GM19351 (cell line): ENCODE results near the gene DNMT3B.
"Not testable (repeated sequence)": the region's sequence is repeated elsewhere in the genome, so short reads cannot be mapped to it uniquely, and the experiment has no call there.

ENCODE experiments used
- ATAC-seq: cut with Tn5 transposase; IDR thresholded peaks from one replicate; pipeline ENCODE4 v1.9.1; 2021; ENCODE audit warnings: mild to moderate bottlenecking, moderate library complexity; ENCODE audit not compliant: unreplicated experiment

The DNMT3B gene

GRCh38 chr20:32761831-32762753 is at the start of gene DNMT3B:
DNMT3B (plus strand) TSS chr20:32762385; CDS start chr20:32780324, 17,939 bp downstream.
- peak; percentile 64 for ATAC-seq

- no peak for ATAC-seq
Observed at GRCh38 chr20:32718749-32719348, 43.3 kb upstream of the DNMT3B start.

DNA sequence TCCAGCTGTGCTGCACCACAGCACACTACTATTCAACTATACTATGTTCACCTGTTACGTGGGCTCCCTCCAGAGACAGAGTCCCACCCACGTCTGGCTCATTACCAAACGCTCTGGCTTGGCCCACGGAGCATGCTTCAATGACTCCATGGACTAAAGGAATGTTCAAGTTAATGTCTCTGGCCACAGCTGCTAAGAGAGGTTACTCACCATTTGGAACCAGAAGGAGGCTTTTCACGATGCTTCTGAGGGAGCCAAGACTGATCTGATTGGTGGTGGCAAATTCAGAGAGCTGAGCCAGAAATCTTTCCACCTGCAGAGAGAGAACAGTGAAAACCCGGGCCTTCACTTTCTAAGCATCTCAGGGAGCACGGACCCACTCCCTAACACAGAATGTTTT is 34.5 kb upstream of the DNMT3B start:
- no peak for ATAC-seq

- not testable (repeated sequence) for ATAC-seq
Observed at GRCh38 chr20:32728435-32728834, 33.8 kb upstream of the DNMT3B start.

DNA sequence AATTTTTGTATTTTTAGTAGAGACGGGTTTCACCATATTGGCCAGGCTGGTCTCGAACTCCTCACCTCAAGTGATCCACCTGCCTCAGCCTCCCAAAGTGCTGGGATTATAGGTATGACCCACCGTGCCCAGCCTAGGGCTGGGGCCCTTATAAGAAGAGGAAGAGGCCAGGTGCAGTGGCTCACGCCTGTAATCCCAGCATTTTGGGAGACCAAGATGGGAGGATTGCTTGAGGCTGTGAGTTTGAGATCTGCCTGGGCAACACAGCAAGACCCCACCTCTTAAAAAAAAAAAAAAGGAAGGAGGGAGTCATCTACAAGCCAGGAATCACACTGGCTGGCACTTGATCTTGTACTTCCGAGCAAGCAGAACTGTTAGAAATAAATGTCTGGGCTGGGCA is 32.9 kb upstream of the DNMT3B start:
- ATAC-seq, result not testable (repeated sequence)

GRCh38 chr20:32731882-32732266 is 30.3 kb upstream of the DNMT3B start:
- ATAC-seq, result no peak

DNA sequence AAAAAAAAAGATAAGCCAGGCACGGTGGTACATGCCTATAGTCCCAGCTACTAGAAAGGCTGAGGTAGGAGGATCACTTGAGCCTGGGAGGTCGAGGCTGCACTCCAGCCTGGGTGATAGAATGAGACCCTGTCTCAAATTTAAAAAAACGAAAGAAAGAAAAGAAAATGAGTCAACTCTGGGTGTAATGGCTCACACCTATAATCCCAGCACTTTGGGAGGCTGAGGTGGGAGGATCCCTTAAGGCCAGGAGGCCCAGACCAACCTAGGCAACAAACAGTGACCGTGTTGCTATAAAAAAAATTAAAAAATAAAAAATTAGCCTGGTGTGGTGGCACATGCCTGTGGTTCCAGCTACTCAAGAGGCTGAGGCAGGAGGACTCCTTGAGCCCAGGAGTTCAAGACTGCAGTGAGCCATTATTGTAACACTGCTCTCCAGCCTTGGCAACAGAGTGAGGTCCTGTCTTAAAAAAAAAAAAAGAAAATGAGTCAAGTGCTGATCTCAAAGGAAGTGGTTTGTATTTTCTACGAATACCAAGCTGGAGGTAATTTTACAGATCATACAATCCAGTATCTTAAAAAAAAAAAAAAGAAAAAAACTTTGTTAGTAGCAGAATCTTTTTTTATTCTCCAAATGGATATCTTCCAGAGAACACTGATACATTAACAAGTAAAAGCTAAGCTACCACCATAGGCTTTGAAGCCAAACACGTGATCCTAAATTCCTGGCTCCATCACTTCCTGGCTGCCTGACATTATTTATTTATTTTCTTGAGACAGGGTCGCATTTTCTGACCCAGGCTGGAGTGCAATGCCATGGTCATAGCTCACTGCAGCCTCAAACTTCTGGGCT is 24.6 kb upstream of the DNMT3B start:
- ATAC-seq, result no peak

GRCh38 chr20:32741151-32741550 is 21.0 kb upstream of the DNMT3B start:
- no peak for ATAC-seq

DNA sequence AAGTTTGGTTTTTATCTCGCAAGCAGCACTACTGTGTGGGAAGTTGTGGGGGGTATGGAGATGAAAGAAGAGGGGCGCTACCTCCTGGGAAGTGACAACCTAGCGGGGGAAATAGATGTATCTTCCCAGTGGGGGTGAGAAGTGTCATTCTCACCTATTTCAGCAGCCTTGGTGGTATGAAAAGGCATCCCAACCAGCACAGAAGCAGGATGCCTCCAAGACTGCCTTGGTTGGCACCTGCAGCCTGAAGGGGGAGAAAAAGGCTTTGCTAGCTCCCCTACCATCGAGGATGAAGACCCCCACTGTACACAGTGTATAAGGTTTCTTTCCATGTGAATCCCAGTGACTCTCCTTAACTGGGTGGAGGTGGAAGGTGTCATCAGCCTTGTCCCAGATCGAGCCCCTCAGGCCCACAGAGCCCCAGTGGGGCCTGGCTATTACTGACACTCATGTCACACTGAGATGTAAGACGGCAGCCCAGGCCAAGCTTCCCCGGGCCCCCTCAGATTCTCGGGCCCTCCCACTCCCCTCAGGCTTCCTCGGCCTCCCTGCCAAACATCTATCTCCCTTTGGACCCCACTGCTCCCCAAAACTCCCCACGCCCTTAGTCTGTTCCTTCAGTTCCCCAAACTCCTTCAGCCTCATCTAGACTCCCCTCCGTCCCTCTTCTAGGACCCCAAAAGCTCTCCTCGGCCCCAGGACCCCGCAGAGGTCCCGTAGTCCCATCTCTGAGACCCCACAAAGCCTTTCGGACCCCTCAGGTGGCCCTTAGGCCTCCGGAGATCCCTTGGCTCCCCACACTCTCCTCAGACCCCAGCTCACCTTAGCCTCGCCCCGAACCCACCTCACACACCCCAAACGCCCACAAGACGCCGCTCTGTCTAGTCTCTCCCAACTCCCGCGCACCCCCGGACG is 19.6 kb upstream of the DNMT3B start:
- peak; percentile 5 for ATAC-seq

DNA sequence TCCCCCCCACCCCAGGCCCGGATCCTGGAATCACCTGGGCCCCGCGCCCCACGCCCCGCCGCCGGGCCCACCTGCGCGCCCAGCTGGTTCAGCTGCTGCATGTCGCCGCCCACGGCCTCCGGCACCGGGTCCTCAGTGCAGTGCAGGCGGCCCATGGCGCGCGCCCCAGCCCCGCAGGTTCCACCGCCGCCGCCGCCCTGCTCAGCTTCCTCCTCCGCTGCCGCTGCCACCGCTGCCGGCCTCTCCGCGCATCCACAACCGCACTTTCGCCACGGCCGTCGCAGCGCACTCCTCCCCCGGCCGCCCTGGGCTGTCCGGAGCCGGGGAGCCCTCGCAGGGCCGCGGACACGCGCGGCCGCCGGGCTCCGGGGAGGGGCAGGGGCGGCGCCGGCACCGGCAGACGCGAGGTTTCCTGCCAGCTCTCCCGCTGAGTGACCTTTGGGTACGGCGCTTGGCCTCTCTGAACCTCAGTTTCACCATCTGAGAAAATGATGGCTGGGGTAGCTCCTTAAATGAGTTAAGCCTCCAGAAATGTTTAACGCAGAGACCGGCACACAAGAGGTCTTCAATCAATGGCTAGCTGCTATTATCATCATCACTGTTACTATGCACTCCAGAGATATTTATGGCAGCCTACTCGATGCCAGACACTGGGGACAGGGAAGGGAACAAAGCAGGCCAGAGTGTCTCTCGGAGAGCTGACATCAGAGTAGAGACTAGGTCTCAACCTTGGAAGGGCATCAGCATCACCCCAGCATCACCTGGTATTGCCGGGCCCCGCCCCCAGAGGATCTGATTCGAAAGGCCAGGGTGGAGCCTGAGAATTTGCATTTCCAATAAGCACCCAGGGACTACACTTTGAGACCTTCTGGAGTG is 18.7 kb upstream of the DNMT3B start, which contains the start of gene COMMD7:
COMMD7 (minus strand) TSS at position 231 of the 876 bp plus-strand sequence; CDS start at position 155, 76 bp downstream.
- peak; percentile 82 for ATAC-seq

DNA sequence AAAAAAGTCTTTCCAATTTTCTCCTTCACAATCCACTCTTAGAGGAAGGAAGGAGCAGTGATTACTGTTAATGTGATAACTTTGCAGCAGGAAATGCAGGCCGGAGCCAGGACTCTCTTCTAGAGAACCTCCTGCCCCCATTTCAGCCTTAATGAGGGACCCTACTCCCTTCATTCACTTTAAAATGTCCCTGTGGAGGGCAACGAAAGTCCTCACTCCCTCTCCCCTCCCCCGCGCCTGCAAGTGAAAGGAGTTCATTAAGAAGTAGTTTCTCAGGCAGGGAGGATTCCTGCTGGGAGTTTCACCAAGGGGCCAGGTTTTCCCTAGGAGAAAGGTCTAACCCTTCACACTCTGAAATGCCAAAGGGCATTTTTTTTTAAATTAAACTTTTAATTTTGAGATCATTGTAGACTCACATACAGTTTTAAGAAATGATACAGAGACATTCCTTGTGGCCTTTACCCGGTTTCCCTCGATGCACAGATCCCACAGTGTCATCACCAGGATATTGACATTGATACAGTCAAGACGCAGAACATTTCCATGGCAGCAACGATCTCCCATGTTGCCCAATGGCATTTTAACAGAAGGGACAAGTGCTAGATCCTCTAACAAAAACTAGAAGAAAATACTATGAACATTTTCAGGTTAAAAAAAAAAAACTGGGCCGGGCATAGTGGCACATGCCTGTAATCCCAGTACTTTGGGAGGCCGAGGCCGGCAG is 12.1 kb upstream of the DNMT3B start:
- ATAC-seq, result no peak

GRCh38 chr20:32751293-32751692 is 10.9 kb upstream of the DNMT3B start:
- ATAC-seq, result no peak

- no peak for ATAC-seq
Observed at GRCh38 chr20:32751702-32752457, 10.3 kb upstream of the DNMT3B start.

- ATAC-seq, result no peak
Observed at GRCh38 chr20:32752458-32753250, 9.5 kb upstream of the DNMT3B start.

DNA sequence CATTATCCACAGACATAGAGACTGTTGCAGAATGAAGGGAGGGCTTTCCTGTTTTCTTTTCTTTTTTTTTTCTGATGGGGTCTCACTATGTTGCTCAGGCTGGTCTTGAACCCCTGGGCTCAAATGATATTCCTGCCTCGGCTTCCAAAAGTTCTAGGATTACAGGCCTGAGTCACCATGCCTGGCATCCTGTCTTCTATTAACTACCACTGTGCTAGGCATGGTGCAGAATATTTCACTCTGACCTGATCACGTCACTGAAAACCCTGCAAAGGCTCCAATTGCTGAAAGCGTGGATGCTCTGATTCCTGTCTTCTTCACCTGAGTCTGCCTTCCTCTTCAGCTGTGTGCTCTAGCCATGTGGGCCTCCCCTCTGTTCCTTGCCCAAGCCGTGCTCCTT is 8.5 kb upstream of the DNMT3B start:
- ATAC-seq, result no peak

DNA sequence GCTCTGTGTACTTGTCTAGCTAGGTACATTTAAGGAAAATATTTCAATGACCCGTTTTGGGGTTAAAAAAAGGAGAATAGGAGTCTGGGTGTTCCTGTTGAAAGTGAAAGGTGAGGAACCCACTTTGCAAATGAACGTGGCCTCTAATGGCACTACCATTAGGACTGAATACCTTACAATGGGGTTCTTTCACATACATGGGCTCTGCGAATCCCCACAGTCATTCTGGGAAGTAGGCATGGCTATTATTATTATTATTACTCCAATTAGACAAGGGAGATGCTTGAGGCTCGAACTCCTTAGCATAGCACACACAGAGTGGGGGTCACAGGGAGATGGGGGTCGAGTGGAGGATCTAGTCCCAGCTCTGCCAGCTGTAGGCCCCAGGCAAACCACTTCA is 6.0 kb upstream of the DNMT3B start:
- ATAC-seq, result no peak

- no peak for ATAC-seq
Observed at GRCh38 chr20:32761417-32761830, 761 bp upstream of the DNMT3B start.
